Heart right ventricle (tissue), 16 donors: Measurements from ENCODE around the gene RAI1. TPM values are rescaled to one million over a fixed set of nuclear protein-coding genes. Genes with fewer than 3 reads are reported as not detected.

ENCODE experiments used
- ATAC-seq, 8 donors: fragments of 200-7000 bp; cut with Tn5 transposase; one replicate each; pipeline ENCODE4 v1.9.1; 2020; ENCODE audit warnings: mild to moderate bottlenecking in 8 of 8, moderate library complexity in 8 of 8, moderate number of reproducible peaks in 1 of 8
- DNase-seq, 2 donors: peaks; one replicate each; pipeline ENCODE4 v3.0.0-alpha.2; 2020
- H3K27ac ChIP-seq, 10 donors: fragments of 200-600 bp; sonication (generic) in 2 of 10; one replicate each; pipeline versions ENCODE4 v1.5.0 to v1.8.0; 2020 to 2022; ENCODE audit warnings: mild to moderate bottlenecking in 3 of 10
- H3K27me3 ChIP-seq, 7 donors: fragments of 200-600 bp; one replicate each; pipeline ENCODE4 v1.8.0; 2021 to 2022; ENCODE audit warnings: mild to moderate bottlenecking in 2 of 7
- H3K36me3 ChIP-seq, 9 donors: fragments of 200-600 bp; sonication (generic) in 1 of 9; one replicate each; pipeline versions ENCODE4 v1.5.0 to v1.8.0; 2020 to 2022; ENCODE audit warnings: mild to moderate bottlenecking in 2 of 9
- H3K4me1 ChIP-seq, 9 donors: fragments of 200-600 bp; sonication (generic) in 1 of 9; one replicate each; pipeline versions ENCODE4 v1.5.0 to v1.8.0; 2020 to 2022; ENCODE audit warnings: mild to moderate bottlenecking in 4 of 9
- H3K4me3 ChIP-seq, 10 donors: fragments of 200-600 bp; sonication (generic) in 2 of 10; one replicate each; pipeline versions ENCODE4 v1.5.0 to v1.8.0; 2020 to 2022; ENCODE audit warnings: mild to moderate bottlenecking in 7 of 10, moderate library complexity in 2 of 10
- H3K9me3 ChIP-seq, 11 donors: fragments of 200-600 bp in 10 of 11; sonication (generic) in 2 of 11; one replicate each; pipeline versions ENCODE4 v1.5.0 to v1.8.0; 2013 to 2022; ENCODE audit warnings: mild to moderate bottlenecking in 2 of 11, control low read depth in 1 of 11, moderate library complexity in 1 of 11
- CTCF ChIP-seq, 9 donors: fragments of 200-600 bp; sonication (generic) in 2 of 9; IDR thresholded peaks; one replicate each; pipeline versions ENCODE4 v1.5.0 to v1.8.0; 2021 to 2022; ENCODE audit warnings: antibody characterized with exemption in 9 of 9, mild to moderate bottlenecking in 5 of 9, moderate library complexity in 1 of 9
- whole genome bisulfite sequencing, 2 donors: extraction: QIAGEN DNeasy Blood & Tissue Kit; methylation state at CpG; one replicate each; pipeline ENCODE4 v1.1.7; 2013; ENCODE audit warnings: inconsistent platforms in 1 of 2; 5-methylcytosine and 5-hydroxymethylcytosine counted together
- intact Hi-C, 10 donors: fragments of 100-400 bp; cut with DNase I; formaldehyde crosslinking; loops; one replicate each; pipeline versions ENCODE4 v1.11.1 to v1.14.2; 2022
- polyA plus RNA-seq, 2 donors: library from polyadenylated mRNA; stranded (reverse); fragments of 200-250 nt; gene quantifications; one replicate each; pipeline ENCODE4 v1.2.3, GENCODE V29; 2013
- total RNA-seq, 10 donors: library from RNA; stranded (reverse); fragmentation: NEBNext Ultra II Directional in 3 of 10; extraction: Animal tissue kit (Norgen Biotek cat#: 25700) in 3 of 10; gene quantifications; one replicate each; pipeline versions ENCODE4 v1.2.1 to v1.2.4, GENCODE V29; 2021 to 2023
- donor health status: Arrhythmogenic right ventricular cardiomyopathy.
- donor health status: ischemic (EF 13 %, LVEDD 7.1; RV severe dilation, severe dysfunction).
- donor health status: healthy with polysubstance abuse.
- donor health status: DM: no; HTN: yes; CAD: no.
- donor health status: DM: no; HTN: no; CAD: no.
- donor health status: ischemic (EF 25% LVEDD 6.9; RV normal size, moderate dysfunction).
- donor health status: ischemic (EF 25% LVEDD 5.7; RV mildly dilated, moderate dysfunction).
- donor health status: healthy.
- donor health status: DM: yes; HTN: yes; CAD: no.
- donor health status: Ischemic cardiomyopathy.
- donor health status: ischemic (EF 35%, LVEDD 5.7; RV mildly dilated, moderate dysfunction).
- donor health status: nonischemic (EF 11% LVEDD 7.7; RV severe dilation, severe dysfunction).
- donor health status: DM: yes; HTN: yes; CAD: no.
- donor health status: PGD.
- donor health status: ischemic (EF 29% LVEDD 5.4; RV normal size, mild dysfunction).
- donor health status: nonischemic (EF 23%, LVEDD 6.1; RV moderate dilation, normal function).

RAI1 gene
- total and polyA plus RNA-seq, 12 donors: 13.8 to 32.0 (median 19.8) TPM

- H3K27ac ChIP-seq: no peak overlapping the region
- no peak overlapping the region for H3K4me3 ChIP-seq
- intact Hi-C loops: no loop called here
- TF ChIP-seq CTCF (IDR thresholded peaks at IDR 0.05): no peak
- ATAC-seq (peak in 1 of 8 donors; percentile 22), DNase-seq (no peak)
- WGBS, 2 donors: 69 to 85% methylated on average over 3 of the region's 3 CpGs
- H3K27me3 ChIP-seq: no peaks in the 10 kb centered on the region
- H3K36me3 ChIP-seq: no peaks in the 10 kb centered on the region
- H3K4me1 ChIP-seq: peaks cover 0 to 6% (median 0%) of the 10 kb centered on the region in 9 donors
- peaks cover 0 to 29% (median 0%) of the 10 kb centered on the region in 11 donors for H3K9me3 ChIP-seq
Measured at GRCh38 chr17:17653343-17653742, 27.9 kb upstream of the RAI1 start.

GRCh38 chr17:17659340-17659739, 21.9 kb upstream of the RAI1 start:
- no peak for ATAC-seq
- WGBS, 2 donors: 86 to 88% methylated on average over 4 of the region's 4 CpGs

DNA sequence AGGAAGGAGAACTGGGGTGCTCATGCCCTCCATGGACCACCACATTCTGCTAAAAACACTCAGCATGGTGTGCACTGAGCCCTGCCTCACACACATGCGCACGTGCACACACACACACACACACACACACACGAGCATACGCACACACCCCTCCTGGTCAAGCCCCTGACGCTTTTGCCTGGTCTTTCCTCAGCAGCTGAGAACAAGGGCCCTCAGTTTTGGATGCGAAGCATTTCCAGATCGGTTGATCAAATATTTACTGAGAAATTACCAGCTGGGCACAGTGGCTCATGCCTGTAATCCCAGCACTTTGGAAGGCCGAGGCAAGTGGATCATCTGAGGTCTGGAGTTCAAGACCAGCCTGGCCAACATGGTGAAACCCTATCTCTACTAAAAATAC, 20.1 kb upstream of the RAI1 start:
- TF ChIP-seq CTCF (IDR thresholded peaks at IDR 0.05): no peak
- peaks cover 0 to 18% (median 0%) of the 10 kb centered on the region in 9 donors for H3K4me1 ChIP-seq
- intact Hi-C loops: no loop called here
- no peaks in the 10 kb centered on the region for H3K27me3 ChIP-seq
- no peak overlapping the region for H3K4me3 ChIP-seq
- no peak for DNase-seq
- ATAC-seq: no peak
- H3K9me3 ChIP-seq: peaks cover 0 to 34% (median 9%) of the 10 kb centered on the region in 11 donors
- H3K36me3 ChIP-seq: no peaks in the 10 kb centered on the region
- WGBS, 2 donors: 90% methylated on average over 8 of the region's 8 CpGs
- H3K27ac ChIP-seq: no peak overlapping the region

More at GRCh38 chr17:17659340-17659739, 21.9 kb upstream of the RAI1 start:
- no peak for TF ChIP-seq CTCF (IDR thresholded peaks at IDR 0.05)
- Histone ChIP-seq H3K4me3 (no peak overlapping the region), H3K27ac (no peak overlapping the region), H3K27me3 (no peaks in the 10 kb centered on the region), H3K4me1 (peaks cover 0 to 18% (median 0%) of the 10 kb centered on the region in 9 donors), H3K36me3 (no peaks in the 10 kb centered on the region), H3K9me3 (peaks cover 0 to 34% (median 9%) of the 10 kb centered on the region in 11 donors)
- intact Hi-C loops: no loop called here
- DNase-seq: no peak

DNA sequence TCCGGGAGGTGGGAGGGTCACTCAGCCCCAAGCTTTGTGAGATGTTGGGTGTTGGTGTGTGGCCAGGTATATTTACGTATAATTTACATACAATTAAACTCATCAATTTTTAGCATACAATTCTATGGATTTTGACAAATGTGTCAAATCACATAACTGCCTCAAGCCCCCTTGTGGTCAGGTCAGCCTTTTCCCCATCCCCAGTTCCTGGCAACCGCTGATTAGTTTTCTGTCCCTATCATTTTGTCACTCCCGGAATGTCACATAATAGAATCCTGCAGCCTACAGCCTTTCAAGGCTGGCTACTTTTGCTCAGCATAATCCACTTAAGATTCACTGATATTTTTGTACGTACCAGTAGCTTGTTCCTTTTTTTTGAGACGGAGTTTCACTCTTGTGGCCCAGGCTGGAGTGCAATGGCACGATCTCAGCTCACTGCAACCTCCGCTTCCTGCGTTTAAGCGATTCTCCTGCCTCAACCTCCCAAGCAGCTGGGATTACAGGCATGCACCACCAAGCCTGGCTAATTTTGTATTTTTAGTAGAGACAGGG, 19.3 kb upstream of the RAI1 start:
- WGBS, 2 donors: 80% methylated on average over 10 of the region's 10 CpGs
- no peak for ATAC-seq

More for the DNA sequence above, 19.3 kb upstream of the RAI1 start:
- no peak for DNase-seq
- Histone ChIP-seq H3K4me1 (peaks cover 0 to 18% (median 0%) of the 10 kb centered on the region in 9 donors), H3K27me3 (no peaks in the 10 kb centered on the region), H3K4me3 (no peak overlapping the region), H3K9me3 (peaks cover 0 to 31% (median 9%) of the 10 kb centered on the region in 11 donors), H3K27ac (no peak overlapping the region), H3K36me3 (no peaks in the 10 kb centered on the region)
- TF ChIP-seq CTCF (IDR thresholded peaks at IDR 0.05): no peak
- intact Hi-C loops: no loop called here
